Ectodermal cell (in vitro differentiated cells): ENCODE results near the gene HIVEP3.

Experiments
- H3K27ac ChIP-seq: 2 replicates; pipeline ENCODE4 v1.7.0; 2013; ENCODE audit warnings: mild to moderate bottlenecking, low read depth, low read length; ENCODE audit not compliant: insufficient read depth, poor library complexity, severe bottlenecking
- H3K27me3 ChIP-seq: 2 replicates; pipeline ENCODE4 v1.7.0; 2013; ENCODE audit warnings: mild to moderate bottlenecking, low read length; ENCODE audit not compliant: insufficient read depth, control insufficient read depth, poor library complexity, severe bottlenecking
- H3K36me3 ChIP-seq: one replicate; pipeline ENCODE4 v1.7.0; 2013; ENCODE audit warnings: low read length; ENCODE audit not compliant: control insufficient read depth, insufficient read depth
- H3K4me1 ChIP-seq: one replicate; pipeline ENCODE4 v1.7.0; 2013; ENCODE audit warnings: low read length; ENCODE audit not compliant: control insufficient read depth, insufficient read depth
- H3K4me3 ChIP-seq: 2 replicates; pipeline ENCODE4 v1.7.0; 2013; ENCODE audit warnings: low read depth, low read length, control low read depth; ENCODE audit not compliant: insufficient read depth
- H3K9me3 ChIP-seq: 2 replicates; pipeline ENCODE4 v1.7.0; 2013; ENCODE audit warnings: mild to moderate bottlenecking, low read length, moderate library complexity; ENCODE audit not compliant: control insufficient read depth
- WGBS, 2 experiments: methylation state at CpG; one replicate each; pipeline ENCODE4 v1.1.7; 2013; ENCODE audit warnings: missing lambda C conversion rate in 2 of 2; 5-methylcytosine and 5-hydroxymethylcytosine counted together

The HIVEP3 gene

GRCh38 chr1:41711581-41711980 is 207.1 kb downstream of the HIVEP3 start:
- WGBS, 2 experiments = 92 to 94% methylated on average over 12 of the region's 12 CpGs

GRCh38 chr1:41710980-41711379 is 207.7 kb downstream of the HIVEP3 start:
- no peaks in the 10 kb centered on the region for H3K36me3 ChIP-seq
- peaks cover 7% of the 10 kb centered on the region for H3K4me1 ChIP-seq
- H3K27ac ChIP-seq = no peak overlapping the region
- WGBS, 2 experiments = 93 to 95% methylated on average over 9 of the region's 9 CpGs
- H3K27me3 ChIP-seq = no peaks in the 10 kb centered on the region
- H3K4me3 ChIP-seq = no peak overlapping the region
- H3K9me3 ChIP-seq = no peaks in the 10 kb centered on the region

More at GRCh38 chr1:41711581-41711980, 207.1 kb downstream of the HIVEP3 start:
- no peak overlapping the region for H3K27ac ChIP-seq
- no peaks in the 10 kb centered on the region for H3K36me3 ChIP-seq
- no peak overlapping the region for H3K4me3 ChIP-seq
- no peaks in the 10 kb centered on the region for H3K9me3 ChIP-seq
- no peaks in the 10 kb centered on the region for H3K27me3 ChIP-seq
- H3K4me1 ChIP-seq = peaks cover 7% of the 10 kb centered on the region

- Histone ChIP-seq H3K4me1 (peaks cover 7% of the 10 kb centered on the region), H3K36me3 (no peaks in the 10 kb centered on the region)
- WGBS, 2 experiments = 89 to 95% methylated on average over 4 of the region's 4 CpGs
Observed at GRCh38 chr1:41709873-41710272, 208.8 kb downstream of the HIVEP3 start.

GRCh38 chr1:41709331-41709730 is 209.4 kb downstream of the HIVEP3 start:
- Histone ChIP-seq H3K36me3 (no peaks in the 10 kb centered on the region), H3K4me1 (peaks cover 7% of the 10 kb centered on the region), H3K27ac (no peak overlapping the region), H3K27me3 (no peaks in the 10 kb centered on the region), H3K9me3 (no peaks in the 10 kb centered on the region), H3K4me3 (no peak overlapping the region)
- WGBS, 2 experiments = 92 to 94% methylated on average over 4 of the region's 4 CpGs

More at GRCh38 chr1:41709873-41710272, 208.8 kb downstream of the HIVEP3 start:
- Histone ChIP-seq H3K9me3 (no peaks in the 10 kb centered on the region), H3K27ac (no peak overlapping the region), H3K27me3 (no peaks in the 10 kb centered on the region), H3K4me3 (no peak overlapping the region)

GRCh38 chr1:41708332-41708731 is 210.4 kb downstream of the HIVEP3 start:
- H3K9me3 ChIP-seq = no peaks in the 10 kb centered on the region
- WGBS, 2 experiments = 91% methylated on average over 2 of the region's 2 CpGs
- no peaks in the 10 kb centered on the region for H3K36me3 ChIP-seq
- H3K27ac ChIP-seq = no peak overlapping the region
- no peaks in the 10 kb centered on the region for H3K4me1 ChIP-seq
- no peaks in the 10 kb centered on the region for H3K27me3 ChIP-seq
- H3K4me3 ChIP-seq = no peak overlapping the region

GRCh38 chr1:41707793-41708192 is 210.9 kb downstream of the HIVEP3 start:
- no peaks in the 10 kb centered on the region for H3K4me1 ChIP-seq
- H3K36me3 ChIP-seq = no peaks in the 10 kb centered on the region
- no peak overlapping the region for H3K4me3 ChIP-seq
- no peaks in the 10 kb centered on the region for H3K27me3 ChIP-seq
- H3K27ac ChIP-seq = no peak overlapping the region
- no peaks in the 10 kb centered on the region for H3K9me3 ChIP-seq
- 90 to 94% methylated on average over 4 of the region's 4 CpGs for WGBS, 2 experiments

- Histone ChIP-seq H3K27me3 (no peaks in the 10 kb centered on the region), H3K36me3 (no peaks in the 10 kb centered on the region), H3K9me3 (no peaks in the 10 kb centered on the region), H3K4me3 (no peak overlapping the region), H3K4me1 (no peaks in the 10 kb centered on the region), H3K27ac (no peak overlapping the region)
- WGBS, 2 experiments = 85 to 95% methylated on average over 1 of the region's 1 CpG
Observed at GRCh38 chr1:41705798-41706197, 212.9 kb downstream of the HIVEP3 start.

GRCh38 chr1:41704196-41704595 is 214.5 kb downstream of the HIVEP3 start:
- Histone ChIP-seq H3K4me3 (no peak overlapping the region), H3K27me3 (no peaks in the 10 kb centered on the region), H3K27ac (no peak overlapping the region), H3K36me3 (no peaks in the 10 kb centered on the region), H3K9me3 (no peaks in the 10 kb centered on the region), H3K4me1 (no peaks in the 10 kb centered on the region)
- WGBS, 2 experiments = 91 to 93% methylated on average over 4 of the region's 4 CpGs

- Histone ChIP-seq H3K27me3 (no peaks in the 10 kb centered on the region), H3K36me3 (no peaks in the 10 kb centered on the region), H3K4me1 (no peaks in the 10 kb centered on the region), H3K4me3 (no peak overlapping the region), H3K27ac (no peak overlapping the region), H3K9me3 (no peaks in the 10 kb centered on the region)
- 90 to 95% methylated on average over 4 of the region's 4 CpGs for WGBS, 2 experiments
Observed at GRCh38 chr1:41702771-41703170, 216.0 kb downstream of the HIVEP3 start.

- no peaks in the 10 kb centered on the region for H3K9me3 ChIP-seq
- no peaks in the 10 kb centered on the region for H3K36me3 ChIP-seq
- 81 to 84% methylated on average over 6 of the region's 6 CpGs for WGBS, 2 experiments
- no peak overlapping the region for H3K27ac ChIP-seq
- H3K4me1 ChIP-seq = no peaks in the 10 kb centered on the region
- H3K4me3 ChIP-seq = no peak overlapping the region
- no peaks in the 10 kb centered on the region for H3K27me3 ChIP-seq
Observed at GRCh38 chr1:41700986-41701535, 217.7 kb downstream of the HIVEP3 start.

GRCh38 chr1:41700581-41700980 is 218.1 kb downstream of the HIVEP3 start:
- Histone ChIP-seq H3K4me1 (no peaks in the 10 kb centered on the region), H3K36me3 (no peaks in the 10 kb centered on the region), H3K27ac (no peak overlapping the region), H3K4me3 (no peak overlapping the region), H3K27me3 (no peaks in the 10 kb centered on the region), H3K9me3 (no peaks in the 10 kb centered on the region)
- WGBS, 2 experiments = 90 to 95% methylated on average over 5 of the region's 5 CpGs
